ENCODE data around the gene FGFBP1. TPM values are rescaled to one million over a fixed set of nuclear protein-coding genes. Genes with fewer than 3 reads are reported as not detected.

Gene FGFBP1
- total and polyA plus RNA-seq, 7 donors: 0.08 TPM; not detected in 6

- ATAC-seq: no peak
- WGBS, 3 donors: 91 to 92% (median 92%) methylated on average over 8 of the region's 8 CpGs
Measured at GRCh38 chr4:15982842-15983524, 44.4 kb upstream of the FGFBP1 start.

DNA sequence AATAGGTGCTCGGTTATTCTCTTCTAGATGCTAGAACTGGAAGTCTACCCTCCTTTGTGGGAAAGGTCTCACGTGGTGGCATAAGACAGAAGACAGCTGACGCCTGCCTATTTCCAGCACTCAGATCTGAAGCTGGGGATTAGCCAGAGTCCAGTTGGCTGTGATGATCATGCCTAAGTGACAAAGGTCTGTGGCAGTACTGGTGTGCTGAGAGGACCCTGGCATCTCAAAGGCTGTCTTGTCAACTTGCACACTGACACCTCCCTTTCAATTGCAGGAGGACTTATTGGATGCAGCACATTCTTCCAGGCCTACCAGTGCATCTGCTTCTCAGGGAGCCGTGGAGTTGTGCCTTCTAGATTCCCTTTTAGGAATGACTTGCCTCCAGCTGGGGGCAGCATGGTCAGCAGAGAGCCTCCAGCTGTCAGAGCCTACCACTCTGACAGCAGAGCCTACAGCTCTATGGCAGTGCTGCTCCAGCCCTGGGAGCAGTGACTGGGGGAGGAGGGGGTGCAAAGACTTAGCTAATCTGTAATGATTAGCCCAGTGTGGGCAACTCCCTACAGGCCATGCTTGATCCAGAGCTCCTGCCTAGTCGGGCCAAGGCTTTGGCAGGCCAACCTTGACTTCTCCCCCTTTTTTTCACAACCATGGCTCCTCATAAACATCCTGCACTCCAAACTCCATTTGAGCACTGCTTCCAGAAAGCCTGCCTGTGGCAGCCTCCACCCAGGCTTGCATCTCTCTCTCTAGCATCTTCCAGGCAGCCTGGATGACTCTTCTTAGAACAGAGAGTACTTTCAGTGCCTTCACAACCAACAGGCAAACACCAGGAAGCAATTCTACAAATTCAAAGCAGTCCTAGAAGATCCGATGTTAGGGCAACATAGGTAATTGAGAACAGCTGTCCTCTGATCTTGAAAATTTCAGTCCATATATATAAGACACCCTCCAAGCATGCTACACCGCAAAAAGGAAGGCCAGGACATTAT, 38.2 kb upstream of the FGFBP1 start:
- H3K4me3 ChIP-seq: no peak overlapping the region
- no peak for TF ChIP-seq CTCF (IDR thresholded peaks at IDR 0.05)
- no peaks in the 10 kb centered on the region for H3K27me3 ChIP-seq (ENCODE audit: insufficient read depth in 3 of 3, low read length in 2 of 3)
- H3K9me3 ChIP-seq: no peaks in the 10 kb centered on the region
- H3K36me3 ChIP-seq (ENCODE audit: insufficient read depth in 1 of 2, low read depth in 1 of 2): no peaks in the 10 kb centered on the region
- 48 to 58% (median 55%) methylated on average over 7 of the region's 7 CpGs for WGBS, 3 donors
- no peak for DNase-seq
- ATAC-seq: peak in 3 of 4 donors; percentile 48 to 72 (median 49)
- intact Hi-C loops (cut with DNase I): no loop called here
- H3K27ac ChIP-seq: no peak overlapping the region
- H3K4me1 ChIP-seq: no peaks in the 10 kb centered on the region

More at GRCh38 chr4:15982842-15983524, 44.4 kb upstream of the FGFBP1 start:
- Histone ChIP-seq H3K36me3 (ENCODE audit: insufficient read depth in 1 of 2, low read depth in 1 of 2) (no peaks in the 10 kb centered on the region), H3K4me1 (no peaks in the 10 kb centered on the region), H3K27ac (no peak overlapping the region), H3K4me3 (no peak overlapping the region), H3K27me3 (ENCODE audit: insufficient read depth in 3 of 3, low read length in 2 of 3) (no peaks in the 10 kb centered on the region), H3K9me3 (no peaks in the 10 kb centered on the region)
- no peak for TF ChIP-seq CTCF (IDR thresholded peaks at IDR 0.05)
- DNase-seq: no peak
- intact Hi-C loops (cut with DNase I): no loop called here

GRCh38 chr4:15971068-15971801, 32.7 kb upstream of the FGFBP1 start:
- ATAC-seq (no peak), DNase-seq (no peak)
- WGBS, 3 donors: 88 to 91% (median 91%) methylated on average over 9 of the region's 9 CpGs

More at GRCh38 chr4:15971068-15971801, 32.7 kb upstream of the FGFBP1 start:
- H3K4me3 ChIP-seq: no peak overlapping the region
- intact Hi-C loops (cut with DNase I): no loop called here
- no peaks in the 10 kb centered on the region for H3K9me3 ChIP-seq
- H3K36me3 ChIP-seq (ENCODE audit: insufficient read depth in 1 of 2, low read depth in 1 of 2): no peaks in the 10 kb centered on the region
- no peak for TF ChIP-seq CTCF (IDR thresholded peaks at IDR 0.05)
- no peak overlapping the region for H3K27ac ChIP-seq
- H3K27me3 ChIP-seq (ENCODE audit: insufficient read depth in 3 of 3, low read length in 2 of 3): no peaks in the 10 kb centered on the region
- H3K4me1 ChIP-seq: no peaks in the 10 kb centered on the region
